WI38 (cell line): Measurements from ENCODE around the gene OR51B5.
"Not testable (repeated sequence)": the region's sequence is repeated elsewhere in the genome, so short reads cannot be mapped to it uniquely, and the experiment has no call there.

Source experiments
- H3K4me3 ChIP-seq: 2 replicates; pipeline ENCODE4 v1.5.1; 2011; ENCODE audit warnings: low read depth, mild to moderate bottlenecking, control low read depth, low read length
- TF ChIP-seq, protein P1 (sequence below): IDR thresholded peaks from 2 replicates; pipeline ENCODE4 v1.5.1; 2012; ENCODE audit warnings: low read depth, mild to moderate bottlenecking, control low read depth, low read length

Gene OR51B5

GRCh38 chr11:5368502-5369043, 25.2 kb upstream of the OR51B5 start:
- TF ChIP-seq, protein P1, sequence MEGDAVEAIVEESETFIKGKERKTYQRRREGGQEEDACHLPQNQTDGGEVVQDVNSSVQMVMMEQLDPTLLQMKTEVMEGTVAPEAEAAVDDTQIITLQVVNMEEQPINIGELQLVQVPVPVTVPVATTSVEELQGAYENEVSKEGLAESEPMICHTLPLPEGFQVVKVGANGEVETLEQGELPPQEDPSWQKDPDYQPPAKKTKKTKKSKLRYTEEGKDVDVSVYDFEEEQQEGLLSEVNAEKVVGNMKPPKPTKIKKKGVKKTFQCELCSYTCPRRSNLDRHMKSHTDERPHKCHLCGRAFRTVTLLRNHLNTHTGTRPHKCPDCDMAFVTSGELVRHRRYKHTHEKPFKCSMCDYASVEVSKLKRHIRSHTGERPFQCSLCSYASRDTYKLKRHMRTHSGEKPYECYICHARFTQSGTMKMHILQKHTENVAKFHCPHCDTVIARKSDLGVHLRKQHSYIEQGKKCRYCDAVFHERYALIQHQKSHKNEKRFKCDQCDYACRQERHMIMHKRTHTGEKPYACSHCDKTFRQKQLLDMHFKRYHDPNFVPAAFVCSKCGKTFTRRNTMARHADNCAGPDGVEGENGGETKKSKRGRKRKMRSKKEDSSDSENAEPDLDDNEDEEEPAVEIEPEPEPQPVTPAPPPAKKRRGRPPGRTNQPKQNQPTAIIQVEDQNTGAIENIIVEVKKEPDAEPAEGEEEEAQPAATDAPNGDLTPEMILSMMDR, result no peak
- no peak overlapping the region for H3K4me3 ChIP-seq

DNA sequence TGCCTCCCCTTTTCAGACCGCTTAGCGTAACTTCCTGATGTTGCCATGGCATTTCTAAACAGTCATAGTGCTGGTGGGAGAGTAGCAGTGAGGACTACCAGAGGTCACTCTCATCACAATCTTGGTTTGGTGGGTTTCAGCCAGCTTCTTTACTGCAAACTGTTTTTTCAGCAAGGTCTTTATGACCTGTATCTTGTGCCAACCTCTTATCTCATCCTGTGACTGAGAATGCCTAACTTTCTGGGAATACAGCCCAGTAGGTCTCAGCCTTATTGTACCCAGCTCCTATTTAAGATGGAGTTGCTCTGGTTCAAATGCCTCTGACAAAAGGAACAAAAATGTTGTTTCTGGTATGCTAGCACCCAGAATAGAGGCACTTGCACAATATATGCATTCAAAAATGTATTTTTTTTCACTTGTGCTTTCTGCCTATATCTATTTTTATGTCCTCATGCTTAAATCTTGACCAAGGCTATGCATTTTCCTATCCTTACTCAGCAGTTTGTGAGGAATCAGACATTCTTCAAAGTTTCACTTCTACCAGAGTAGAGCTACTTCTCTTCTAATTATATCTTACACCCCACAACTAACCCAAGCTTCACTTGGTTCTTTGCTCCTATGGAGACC, 24.2 kb upstream of the OR51B5 start:
- TF ChIP-seq, protein P1, result no peak

DNA sequence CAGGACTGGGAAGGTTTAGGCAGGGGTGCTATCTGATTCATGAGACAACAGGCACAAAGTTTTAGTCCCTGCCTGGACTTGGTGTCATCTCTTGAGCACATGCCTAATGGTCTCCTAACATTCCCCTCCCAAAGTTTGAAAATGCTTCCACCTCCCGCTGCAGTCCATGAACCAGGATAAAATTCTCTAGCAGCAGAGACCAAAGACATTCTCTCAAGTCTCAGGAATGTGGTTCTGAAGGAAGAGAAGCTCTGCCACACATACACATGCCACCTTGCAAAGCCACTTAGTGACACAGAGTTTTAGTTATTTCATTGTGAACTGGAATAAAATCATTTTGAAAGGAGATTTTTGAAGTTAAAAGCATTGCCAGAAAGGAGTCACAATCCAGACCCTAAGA, 23.5 kb upstream of the OR51B5 start:
- TF ChIP-seq, protein P1, result no peak
- H3K4me3 ChIP-seq, result no peak overlapping the region

More for the DNA sequence above, 24.2 kb upstream of the OR51B5 start:
- H3K4me3 ChIP-seq, result no peak overlapping the region

GRCh38 chr11:5366365-5366764, 23.0 kb upstream of the OR51B5 start:
- not testable (repeated sequence) for H3K4me3 ChIP-seq

GRCh38 chr11:5364214-5364613, 20.9 kb upstream of the OR51B5 start:
- TF ChIP-seq, protein P1, result no peak
- H3K4me3 ChIP-seq, result no peak overlapping the region

DNA sequence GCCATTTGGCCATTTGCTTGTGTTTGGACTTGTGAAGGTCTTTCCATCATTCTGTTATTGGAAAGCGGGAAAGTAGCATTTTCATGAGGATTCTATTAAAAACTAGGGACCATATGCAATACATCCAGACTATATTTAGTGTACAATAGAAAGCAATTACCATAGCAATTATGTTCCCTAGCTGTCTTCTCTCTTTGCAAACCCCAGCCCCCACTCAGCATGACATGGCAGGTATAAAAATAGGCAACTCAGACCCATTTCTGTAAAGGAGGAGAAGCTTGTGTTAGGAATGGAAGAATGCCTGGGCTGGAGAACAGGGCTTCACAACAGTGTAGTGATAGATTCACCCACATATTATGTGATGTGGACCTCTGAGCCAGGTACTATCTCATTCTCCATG, 20.4 kb upstream of the OR51B5 start:
- H3K4me3 ChIP-seq, result no peak overlapping the region
- TF ChIP-seq, protein P1, result no peak

DNA sequence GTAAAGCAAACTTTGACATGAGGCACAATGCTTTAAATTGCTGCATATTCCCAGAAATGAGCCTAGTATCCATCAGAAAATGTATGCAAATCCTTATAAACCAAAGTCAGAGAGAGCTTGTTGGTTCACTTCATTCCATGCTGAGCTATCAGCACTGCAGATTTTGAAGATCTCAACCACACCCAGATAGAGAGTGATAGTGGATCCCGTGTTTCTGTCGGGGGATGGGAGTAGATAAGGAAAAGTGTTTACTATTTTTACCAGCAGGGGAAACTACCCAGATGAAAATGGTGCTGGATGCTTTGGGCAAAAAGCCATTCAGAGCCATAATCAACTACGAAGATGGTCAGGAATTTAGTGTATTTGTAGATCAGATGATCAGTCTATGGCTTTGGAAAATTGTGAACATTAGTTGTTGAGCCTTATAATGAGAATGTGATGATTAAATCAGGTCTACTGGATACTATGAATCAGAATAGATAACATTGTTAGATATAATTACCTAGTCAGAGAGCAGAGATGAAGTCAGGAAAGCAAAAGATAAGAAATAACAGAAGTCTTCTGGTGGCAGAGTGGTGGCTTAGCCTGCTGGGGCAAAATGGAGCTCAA, 18.8 kb upstream of the OR51B5 start:
- TF ChIP-seq, protein P1, result no peak
- no peak overlapping the region for H3K4me3 ChIP-seq

DNA sequence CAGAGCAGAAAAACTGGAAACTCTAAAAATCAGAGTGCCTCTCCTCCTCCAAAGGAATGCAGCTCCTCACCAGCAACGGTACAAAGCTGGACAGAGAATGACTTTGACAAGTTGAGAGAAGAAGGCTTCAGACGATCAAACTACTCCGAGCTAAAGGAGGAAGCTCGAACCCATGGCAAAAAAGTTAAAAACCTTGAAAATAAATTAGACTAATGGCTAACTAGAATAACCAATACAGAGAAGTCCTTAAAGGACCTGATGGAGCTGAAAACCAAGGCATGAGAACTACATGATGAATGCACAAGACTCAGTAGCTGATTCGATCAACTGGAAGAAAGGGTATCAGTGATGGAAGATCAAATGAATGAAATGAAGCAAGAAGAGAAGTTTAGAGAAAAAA, 12.7 kb upstream of the OR51B5 start:
- H3K4me3 ChIP-seq, result not testable (repeated sequence)
